GM12864 (cell line): ENCODE measurements around the gene PGBD4.
"Not testable (repeated sequence)": the region's sequence is repeated elsewhere in the genome, so short reads cannot be mapped to it uniquely, and the experiment has no call there.

Experiments used
- DNase-seq: peaks from one replicate; pipeline ENCODE4 v3.0.0-alpha.2; 2011; ENCODE audit warnings: low read depth
- H3K4me3 ChIP-seq: 2 replicates; pipeline ENCODE4 v1.5.1; 2011; ENCODE audit warnings: mild to moderate bottlenecking, low read depth, low read length, control low read depth
- CTCF ChIP-seq: IDR thresholded peaks from 2 replicates; pipeline ENCODE4 v1.5.1; 2011; ENCODE audit warnings: low read depth, mild to moderate bottlenecking, moderate library complexity, low read length, control low read depth, inconsistent platforms; ENCODE audit errors: missing control alignments

Gene PGBD4

DNA sequence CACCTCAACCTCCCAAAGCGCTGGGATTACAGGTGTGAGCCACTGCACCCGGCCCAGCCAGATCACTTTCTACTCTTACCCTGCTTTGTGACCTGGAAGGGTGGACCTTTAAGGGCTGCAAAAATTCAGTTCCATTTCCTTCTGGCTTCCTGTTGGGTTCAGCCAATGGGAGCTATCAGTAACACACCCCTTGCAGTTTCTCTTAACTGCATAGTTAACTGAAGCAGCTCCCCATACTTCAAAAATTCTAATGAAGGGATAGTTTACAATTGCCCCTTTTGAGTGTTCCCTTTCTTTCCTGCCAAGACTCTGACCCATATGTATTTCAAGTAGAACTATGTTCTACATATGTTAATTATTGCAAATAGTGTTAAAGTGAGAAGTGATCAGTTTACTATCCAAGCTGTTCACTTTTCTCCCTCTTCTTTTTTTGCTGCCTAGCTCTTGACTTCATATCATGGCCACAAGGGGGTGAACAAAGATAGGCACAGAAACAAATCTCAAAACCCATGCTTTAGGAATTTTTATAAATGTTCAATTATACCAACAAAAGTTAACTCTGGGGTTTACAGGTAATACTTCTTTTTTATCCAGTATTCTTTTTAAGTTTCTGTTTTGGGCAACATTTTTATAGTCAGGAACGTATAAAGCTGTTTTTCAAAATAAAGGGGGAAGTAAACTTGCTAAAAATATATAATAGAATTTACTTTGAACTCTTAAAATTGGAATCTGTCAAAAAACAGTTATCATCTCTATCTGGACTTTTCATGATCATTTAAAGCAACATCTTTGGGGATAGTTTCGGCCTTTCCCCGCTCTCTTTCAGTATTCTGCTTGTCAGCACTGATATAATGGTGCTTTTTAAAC lies 8.1 kb downstream of the PGBD4 start:
- DNase-seq, result no peak
- no peak overlapping the region for H3K4me3 ChIP-seq
- peak; percentile 46 for TF ChIP-seq CTCF

- no peak for DNase-seq
- TF ChIP-seq CTCF, result no peak
- no peak overlapping the region for H3K4me3 ChIP-seq
These were observed 9.6 kb downstream of the PGBD4 start for GRCh38 chr15:34111488-34111887.

- H3K4me3 ChIP-seq, result no peak overlapping the region
- no peak for DNase-seq
- no peak for TF ChIP-seq CTCF
These were observed 12.3 kb downstream of the PGBD4 start for GRCh38 chr15:34114215-34114614.

GRCh38 chr15:34114739-34115138 lies 12.9 kb downstream of the PGBD4 start:
- TF ChIP-seq CTCF, result no peak
- no peak overlapping the region for H3K4me3 ChIP-seq
- DNase-seq, result no peak

- H3K4me3 ChIP-seq, result no peak overlapping the region
- no peak for DNase-seq
- TF ChIP-seq CTCF, result no peak
These were observed 14.7 kb downstream of the PGBD4 start for GRCh38 chr15:34116620-34117019.

GRCh38 chr15:34119291-34119690 lies 17.4 kb downstream of the PGBD4 start:
- DNase-seq, result no peak
- TF ChIP-seq CTCF, result no peak

GRCh38 chr15:34120420-34120819 lies 18.5 kb downstream of the PGBD4 start:
- not testable (repeated sequence) for H3K4me3 ChIP-seq, DNase-seq

More at GRCh38 chr15:34119291-34119690, 17.4 kb downstream of the PGBD4 start:
- H3K4me3 ChIP-seq, result no peak overlapping the region

- DNase-seq, H3K4me3 ChIP-seq: not testable (repeated sequence)
These were observed 19.9 kb downstream of the PGBD4 start for GRCh38 chr15:34121786-34122185.
